Measurements from ENCODE around the gene GPSM1. TPM values are rescaled to one million over a fixed set of nuclear protein-coding genes. Genes with fewer than 3 reads are reported as not detected.
"Not testable (repeated sequence)": the region's sequence is repeated elsewhere in the genome, so short reads cannot be mapped to it uniquely, and the experiment has no call there.

Gene GPSM1
- total RNA-seq, 1 donor from 2014 or later = 82.2 TPM

DNA sequence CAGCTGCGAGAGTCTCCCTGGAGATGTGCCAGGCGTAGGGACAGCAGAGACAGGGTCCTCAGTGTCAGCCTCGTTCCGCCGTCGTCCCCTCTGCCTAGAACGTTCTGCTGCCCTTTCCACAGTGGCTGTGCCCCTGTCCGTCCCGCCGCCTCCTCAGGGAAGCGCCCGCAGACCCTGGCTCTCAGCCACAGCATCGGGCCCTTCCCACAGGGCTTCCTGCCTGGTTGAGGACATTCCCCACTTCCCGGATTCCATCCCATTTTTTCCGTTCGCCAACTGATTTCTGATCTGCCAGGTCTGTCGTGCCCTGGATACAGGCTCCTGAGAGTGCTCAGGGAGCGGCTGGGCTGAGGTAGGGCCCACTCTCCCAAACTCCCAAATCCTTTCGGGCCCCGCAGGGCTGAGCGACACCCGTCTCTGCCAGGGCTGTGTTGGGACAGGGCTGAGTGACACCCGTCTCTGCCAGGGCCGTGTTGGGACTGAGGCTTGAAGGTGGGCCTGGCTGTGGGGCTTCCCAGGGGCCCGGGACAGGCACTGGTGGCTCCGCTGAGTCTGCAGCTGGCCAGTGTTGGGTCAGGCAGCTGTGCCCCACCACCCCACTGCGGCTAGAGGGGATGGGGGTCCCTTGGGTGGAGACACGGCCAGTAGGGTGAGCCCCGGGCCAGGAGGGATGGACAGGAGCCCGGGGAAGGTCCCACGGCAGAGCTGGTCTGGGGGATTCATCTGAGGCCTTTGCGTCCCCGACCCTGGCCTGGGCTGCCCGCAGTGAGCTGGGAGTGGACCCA, 20.3 kb downstream of the GPSM1 start:
- H3K4me3 Mint-ChIP-seq (ENCODE audit: low read depth) = no peak overlapping the region
- no peaks in the 10 kb centered on the region for H3K36me3 Mint-ChIP-seq (ENCODE audit: insufficient read depth)
- no peak overlapping the region for H3K27ac Mint-ChIP-seq
- no peaks in the 10 kb centered on the region for H3K9me3 Mint-ChIP-seq (ENCODE audit: low read depth)
- DNase-seq (ENCODE audit: low spot score, unreplicated experiment) = no peak
- TF ChIP-seq, protein P1, sequence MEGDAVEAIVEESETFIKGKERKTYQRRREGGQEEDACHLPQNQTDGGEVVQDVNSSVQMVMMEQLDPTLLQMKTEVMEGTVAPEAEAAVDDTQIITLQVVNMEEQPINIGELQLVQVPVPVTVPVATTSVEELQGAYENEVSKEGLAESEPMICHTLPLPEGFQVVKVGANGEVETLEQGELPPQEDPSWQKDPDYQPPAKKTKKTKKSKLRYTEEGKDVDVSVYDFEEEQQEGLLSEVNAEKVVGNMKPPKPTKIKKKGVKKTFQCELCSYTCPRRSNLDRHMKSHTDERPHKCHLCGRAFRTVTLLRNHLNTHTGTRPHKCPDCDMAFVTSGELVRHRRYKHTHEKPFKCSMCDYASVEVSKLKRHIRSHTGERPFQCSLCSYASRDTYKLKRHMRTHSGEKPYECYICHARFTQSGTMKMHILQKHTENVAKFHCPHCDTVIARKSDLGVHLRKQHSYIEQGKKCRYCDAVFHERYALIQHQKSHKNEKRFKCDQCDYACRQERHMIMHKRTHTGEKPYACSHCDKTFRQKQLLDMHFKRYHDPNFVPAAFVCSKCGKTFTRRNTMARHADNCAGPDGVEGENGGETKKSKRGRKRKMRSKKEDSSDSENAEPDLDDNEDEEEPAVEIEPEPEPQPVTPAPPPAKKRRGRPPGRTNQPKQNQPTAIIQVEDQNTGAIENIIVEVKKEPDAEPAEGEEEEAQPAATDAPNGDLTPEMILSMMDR (IDR thresholded peaks at IDR 0.05; ENCODE audit: unreplicated experiment) = no peak
- H3K27me3 Mint-ChIP-seq = no peaks in the 10 kb centered on the region
- peaks cover 1% of the 10 kb centered on the region for H3K4me1 Mint-ChIP-seq (ENCODE audit: low read depth)

DNA sequence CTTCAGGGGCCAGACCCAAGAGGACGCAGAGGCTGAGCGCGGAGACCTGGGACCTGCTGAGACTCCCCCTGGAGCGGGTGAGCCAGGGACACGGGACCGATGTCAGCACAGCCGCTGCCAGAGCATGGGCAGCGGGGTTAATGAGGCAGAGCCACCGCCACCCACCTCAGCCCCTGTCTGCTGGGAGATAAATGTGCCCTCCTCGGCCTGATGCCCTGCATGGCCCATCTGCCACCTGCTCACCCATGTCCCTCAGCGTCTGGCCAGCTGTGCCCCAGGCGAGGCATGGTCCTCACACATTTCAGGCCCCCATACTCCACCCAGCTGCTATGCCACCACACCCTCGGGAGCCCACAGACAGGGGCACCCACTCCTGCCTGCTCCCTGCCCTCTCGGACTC, 21.4 kb downstream of the GPSM1 start:
- DNase-seq (ENCODE audit: low spot score, unreplicated experiment) = no peak
- TF ChIP-seq, protein P1 (IDR thresholded peaks at IDR 0.05; ENCODE audit: unreplicated experiment) = no peak
- Mint-ChIP-seq H3K27me3 (no peaks in the 10 kb centered on the region), H3K9me3 (ENCODE audit: low read depth) (no peaks in the 10 kb centered on the region), H3K36me3 (ENCODE audit: insufficient read depth) (no peaks in the 10 kb centered on the region), H3K4me3 (ENCODE audit: low read depth) (no peak overlapping the region), H3K27ac (no peak overlapping the region), H3K4me1 (ENCODE audit: low read depth) (no peaks in the 10 kb centered on the region)

DNA sequence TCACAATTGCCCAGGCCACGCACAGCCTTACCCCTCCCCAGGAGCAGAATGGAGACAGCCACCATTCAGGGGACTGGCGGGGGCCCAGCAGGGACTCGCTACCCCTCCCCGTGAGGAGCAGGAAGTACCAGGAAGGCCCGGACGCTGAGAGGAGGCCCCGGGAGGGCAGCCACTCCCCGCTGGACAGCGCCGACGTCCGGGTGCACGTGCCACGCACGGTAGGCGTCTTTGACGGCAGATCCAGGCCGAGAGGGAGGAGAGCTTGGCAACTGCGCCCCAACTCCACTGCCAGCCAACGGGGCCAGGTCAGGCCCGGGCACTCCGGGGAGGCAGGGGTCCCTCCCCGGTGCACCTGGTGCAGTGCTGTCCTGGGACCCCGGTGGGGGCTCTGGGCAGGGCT, 22.2 kb downstream of the GPSM1 start:
- no peaks in the 10 kb centered on the region for H3K27me3 Mint-ChIP-seq
- no peak overlapping the region for H3K27ac Mint-ChIP-seq
- H3K9me3 Mint-ChIP-seq (ENCODE audit: low read depth) = no peaks in the 10 kb centered on the region
- H3K36me3 Mint-ChIP-seq (ENCODE audit: insufficient read depth) = no peaks in the 10 kb centered on the region
- H3K4me1 Mint-ChIP-seq (ENCODE audit: low read depth) = no peaks in the 10 kb centered on the region
- TF ChIP-seq, protein P1 (IDR thresholded peaks at IDR 0.05; ENCODE audit: unreplicated experiment) = no peak
- no peak for DNase-seq (ENCODE audit: low spot score, unreplicated experiment)
- H3K4me3 Mint-ChIP-seq (ENCODE audit: low read depth) = no peak overlapping the region

DNA sequence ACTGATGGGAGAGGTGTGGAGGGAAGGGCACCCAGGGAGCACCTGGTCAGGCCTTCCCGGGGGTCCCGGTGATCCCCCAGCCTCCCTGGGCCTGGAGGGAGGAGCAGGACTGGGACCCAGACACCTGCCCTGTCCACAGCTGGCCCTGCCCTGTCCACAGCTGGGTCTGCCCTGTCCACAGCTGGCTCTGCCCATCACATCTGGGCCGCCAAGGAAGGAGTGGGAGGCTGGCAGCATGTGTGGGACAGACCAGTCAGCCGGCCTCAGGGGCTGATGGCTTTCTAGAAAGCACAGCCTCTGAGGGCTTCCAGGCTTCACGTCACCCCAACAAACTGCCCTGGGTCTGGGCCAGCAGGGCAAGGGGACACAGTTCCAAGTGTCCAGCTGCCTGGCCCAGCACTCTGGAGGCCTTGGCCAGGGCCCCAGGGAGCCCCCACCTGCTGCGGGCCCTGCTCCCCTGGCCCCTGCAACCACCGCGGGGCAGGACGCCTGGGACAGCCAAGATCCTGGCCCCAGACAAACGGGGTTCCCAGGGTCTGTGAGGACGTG, 24.0 kb downstream of the GPSM1 start:
- Mint-ChIP-seq H3K27me3 (no peaks in the 10 kb centered on the region), H3K4me3 (ENCODE audit: low read depth) (no peak overlapping the region), H3K27ac (no peak overlapping the region), H3K9me3 (ENCODE audit: low read depth) (no peaks in the 10 kb centered on the region), H3K36me3 (ENCODE audit: insufficient read depth) (no peaks in the 10 kb centered on the region), H3K4me1 (ENCODE audit: low read depth) (no peaks in the 10 kb centered on the region)
- DNase-seq (ENCODE audit: low spot score, unreplicated experiment) = no peak
- TF ChIP-seq, protein P1 (IDR thresholded peaks at IDR 0.05; ENCODE audit: unreplicated experiment) = no peak

DNA sequence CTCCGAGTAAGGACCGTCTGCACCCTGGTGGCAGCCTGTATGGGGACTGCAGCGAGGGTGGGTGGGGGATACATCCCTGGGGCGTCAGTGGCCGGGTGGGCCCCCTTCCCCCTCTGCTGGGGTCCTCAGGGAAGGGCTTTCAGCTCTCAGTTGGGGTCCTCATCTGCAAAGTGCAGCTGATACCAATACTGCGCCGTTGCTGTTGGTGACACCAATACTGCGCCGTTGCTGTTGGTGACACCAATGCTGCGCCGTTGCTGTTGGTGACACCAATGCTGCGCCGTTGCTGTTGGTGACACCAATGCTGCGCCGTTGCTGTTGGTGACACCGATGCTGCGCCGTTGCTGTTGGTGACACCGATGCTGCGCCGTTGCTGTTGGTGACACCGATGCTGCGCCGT, 24.5 kb downstream of the GPSM1 start:
- H3K9me3 Mint-ChIP-seq (ENCODE audit: low read depth); H3K27me3 Mint-ChIP-seq; H3K36me3 Mint-ChIP-seq (ENCODE audit: insufficient read depth); H3K4me1 Mint-ChIP-seq (ENCODE audit: low read depth); H3K4me3 Mint-ChIP-seq (ENCODE audit: low read depth); DNase-seq (ENCODE audit: low spot score, unreplicated experiment); H3K27ac Mint-ChIP-seq: not testable (repeated sequence)

DNA sequence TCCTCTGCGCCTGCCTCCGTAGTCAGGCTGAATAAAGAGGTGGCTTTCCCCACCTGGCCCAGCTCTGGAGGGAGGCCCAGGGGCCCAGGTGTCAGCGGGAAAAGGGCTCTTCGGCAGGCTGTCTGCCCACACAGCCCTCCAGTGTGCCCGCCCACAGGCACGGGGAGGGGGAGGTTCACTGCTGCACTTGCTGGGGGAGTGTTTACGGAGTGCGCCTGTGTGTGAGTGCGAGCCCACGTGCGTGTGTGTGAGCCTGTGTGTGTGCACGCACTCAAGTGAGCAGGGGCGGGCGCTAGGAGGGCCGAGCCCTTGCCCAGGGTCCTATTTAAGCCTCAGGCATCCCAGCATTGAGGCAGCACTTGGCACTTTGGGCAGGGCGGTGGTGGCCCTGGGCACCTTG, 25.3 kb downstream of the GPSM1 start:
- H3K4me1 Mint-ChIP-seq (ENCODE audit: low read depth) = no peaks in the 10 kb centered on the region
- H3K36me3 Mint-ChIP-seq (ENCODE audit: insufficient read depth) = no peaks in the 10 kb centered on the region
- no peaks in the 10 kb centered on the region for H3K9me3 Mint-ChIP-seq (ENCODE audit: low read depth)
- H3K4me3 Mint-ChIP-seq (ENCODE audit: low read depth) = no peak overlapping the region
- H3K27ac Mint-ChIP-seq = no peak overlapping the region
- no peaks in the 10 kb centered on the region for H3K27me3 Mint-ChIP-seq
- TF ChIP-seq, protein P1 (IDR thresholded peaks at IDR 0.05; ENCODE audit: unreplicated experiment) = no peak
- DNase-seq (ENCODE audit: low spot score, unreplicated experiment) = no peak

Data from progenitor cell of endocrine pancreas (in vitro differentiated cells).